GM19463 (cell line): ENCODE data around the gene KRT5.
"Not testable (repeated sequence)": the region's sequence is repeated elsewhere in the genome, so short reads cannot be mapped to it uniquely, and the experiment has no call there.

ENCODE experiments used
- ATAC-seq: cut with Tn5 transposase; IDR thresholded peaks from one replicate; pipeline ENCODE4 v1.9.1; 2021; ENCODE audit warnings: mild to moderate bottlenecking, moderate library complexity; ENCODE audit not compliant: unreplicated experiment

The KRT5 gene

DNA sequence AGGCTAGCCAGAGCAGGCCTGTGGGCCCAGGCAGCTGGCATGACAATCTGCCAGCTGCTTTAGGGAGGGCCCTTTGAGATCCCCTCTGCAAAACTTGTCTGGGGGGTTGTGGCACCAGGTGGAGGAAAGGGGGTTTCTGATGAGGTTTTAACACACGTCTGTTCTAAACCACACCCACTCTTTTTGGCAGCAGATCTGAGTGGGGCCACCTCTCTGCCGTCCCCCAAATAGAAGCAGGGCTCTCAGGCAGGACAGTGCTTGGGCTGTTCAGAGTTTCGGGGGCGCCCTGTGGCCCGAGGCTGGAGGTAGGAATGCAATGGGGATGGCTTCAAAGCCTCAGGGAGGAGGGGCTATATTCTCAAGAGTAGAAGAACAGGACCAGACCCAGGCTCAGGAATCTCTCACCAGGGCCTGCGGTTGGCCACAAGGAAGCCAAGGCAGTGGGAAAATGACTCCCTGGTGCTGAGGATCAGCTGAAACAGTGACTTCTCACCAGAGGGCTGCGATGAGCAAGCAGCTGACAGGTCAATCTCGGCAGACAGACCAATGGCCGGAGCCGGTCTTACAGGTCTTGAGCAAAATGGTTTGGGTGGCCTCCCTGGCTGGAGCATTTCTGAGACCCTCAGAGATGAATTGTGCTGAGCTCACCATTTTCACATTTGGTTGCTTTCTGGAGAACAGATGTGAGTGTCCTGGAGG is 1.5 kb upstream of the KRT5 start:
- ATAC-seq, result no peak

DNA sequence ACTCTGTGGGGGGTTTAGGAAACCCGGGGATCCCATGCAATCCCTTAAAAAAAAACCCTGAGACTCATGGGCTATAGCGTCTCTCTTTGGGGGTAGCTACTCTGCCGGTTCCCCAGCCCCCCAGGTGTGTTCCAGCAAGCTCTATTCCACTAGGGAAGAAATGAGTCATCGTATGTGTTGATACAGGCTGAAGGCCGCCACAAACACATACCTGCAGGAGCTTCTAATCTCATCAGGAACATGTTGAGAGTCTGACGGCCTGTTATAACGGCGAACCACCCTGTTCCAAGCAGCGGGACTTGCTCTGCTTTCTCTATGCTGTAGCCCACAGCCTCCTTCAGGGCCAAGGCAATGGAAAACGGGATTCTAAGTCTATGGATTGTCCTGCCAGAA is 977 bp upstream of the KRT5 start:
- ATAC-seq, result no peak

DNA sequence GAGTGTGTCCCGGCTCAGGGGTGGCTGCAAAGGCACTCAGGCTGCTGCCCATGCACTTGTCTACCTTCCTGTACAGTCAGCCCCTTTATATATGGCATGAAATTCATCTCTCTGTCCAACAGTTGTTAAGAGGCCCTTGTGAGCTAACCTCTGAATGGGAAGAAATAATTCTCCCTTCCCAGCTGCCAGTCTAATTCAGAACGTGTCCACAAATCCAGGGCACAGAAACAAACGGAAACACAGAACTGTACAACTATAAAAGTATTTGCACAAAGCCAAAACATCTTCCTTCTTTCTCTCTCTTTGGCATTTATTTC is 849 bp downstream of the KRT5 start:
- ATAC-seq, result no peak

DNA sequence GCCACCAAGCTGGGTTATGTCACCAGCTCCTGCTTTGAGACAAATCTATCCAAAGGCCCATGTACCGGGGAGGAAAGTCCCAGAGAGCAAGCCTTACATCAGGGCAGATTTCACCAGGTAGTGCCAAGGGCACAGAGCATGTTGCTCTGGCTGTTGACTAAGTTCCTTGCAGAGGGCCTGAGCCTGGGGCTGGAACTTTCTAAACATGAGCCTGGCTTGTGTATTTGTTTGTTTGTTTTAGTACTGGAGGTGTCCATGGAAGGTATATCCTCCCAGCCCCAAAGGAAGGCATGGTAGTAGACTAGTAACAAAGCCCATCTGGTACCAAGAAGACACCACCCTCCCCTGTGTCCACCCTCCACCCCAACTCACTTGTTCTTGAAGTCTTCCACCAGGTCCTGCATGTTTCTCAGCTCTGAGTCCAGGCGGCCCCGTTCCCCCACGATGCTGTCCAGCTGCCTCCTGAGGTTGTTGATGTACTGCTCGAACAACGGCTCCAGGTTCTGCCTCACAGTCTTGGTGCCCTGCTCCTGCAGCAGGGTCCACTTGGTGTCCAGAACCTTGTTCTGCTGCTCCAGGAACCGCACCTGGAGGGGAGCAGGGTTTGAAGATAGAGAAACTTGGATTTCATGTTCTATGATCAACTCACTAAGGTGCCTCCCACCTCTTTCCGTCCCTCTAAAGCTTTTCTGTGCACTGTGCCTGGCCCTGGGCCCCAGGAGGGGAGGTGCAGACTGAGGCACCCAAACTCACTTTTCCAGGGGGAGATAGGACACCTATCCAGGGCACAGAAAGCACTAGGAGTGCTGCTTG is 1.4 kb downstream of the KRT5 start:
- ATAC-seq, result no peak

DNA sequence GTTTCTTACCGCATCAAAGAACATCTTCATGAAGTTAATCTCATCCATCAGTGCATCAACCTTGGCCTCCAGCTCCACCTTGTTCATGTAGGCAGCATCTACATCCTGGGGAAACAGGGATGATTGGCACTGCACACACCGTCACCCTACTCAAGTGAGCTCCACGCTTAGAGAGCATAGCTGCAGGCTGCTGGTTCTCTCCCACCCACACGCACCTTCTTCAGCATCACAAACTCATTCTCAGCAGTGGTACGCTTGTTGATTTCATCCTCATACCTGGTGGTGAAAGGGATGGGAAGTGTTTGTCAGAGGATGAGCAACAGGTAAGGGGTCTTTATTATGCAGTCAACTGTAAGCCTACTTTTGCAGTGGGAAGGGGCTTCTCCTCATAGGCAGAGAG is 2.3 kb downstream of the KRT5 start:
- ATAC-seq, result no peak

DNA sequence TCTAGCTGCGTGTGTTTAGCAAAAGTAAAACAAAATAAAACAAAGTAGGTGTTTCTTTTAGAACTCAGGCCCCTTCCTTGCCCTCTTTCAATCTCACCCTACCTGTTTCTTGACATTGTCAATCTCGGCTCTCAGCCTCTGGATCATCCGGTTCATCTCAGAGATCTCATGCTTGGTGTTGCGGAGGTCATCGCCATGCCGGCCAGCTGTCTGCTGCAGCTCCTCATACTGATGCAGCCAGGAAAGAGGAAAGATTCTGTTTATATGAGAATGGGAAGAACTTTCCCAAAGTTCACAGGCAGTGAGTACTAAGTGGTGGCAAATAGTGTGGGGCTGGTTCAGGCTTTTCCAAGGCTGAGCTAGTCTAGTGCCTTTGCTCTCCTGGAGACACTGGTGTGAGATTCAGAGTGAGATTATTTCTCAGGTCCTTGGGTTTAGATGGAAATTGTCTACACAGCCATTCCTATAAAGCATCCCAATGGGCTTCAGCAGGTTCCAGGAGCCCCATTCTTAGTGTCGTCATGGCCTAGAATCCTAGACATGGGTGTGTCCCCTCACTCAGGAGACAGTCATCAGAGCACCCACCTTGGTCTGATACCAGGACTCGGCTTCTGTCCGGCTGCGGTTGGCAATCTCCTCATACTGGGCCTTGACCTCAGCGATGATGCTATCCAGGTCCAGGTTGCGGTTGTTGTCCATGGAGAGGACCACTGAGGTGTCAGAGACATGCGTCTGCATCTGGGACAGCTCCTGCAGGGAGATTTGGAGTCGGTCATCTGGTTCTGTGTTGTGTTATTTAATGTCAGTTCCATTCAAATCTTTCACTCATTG is 3.0 kb downstream of the KRT5 start:
- ATAC-seq, result no peak

DNA sequence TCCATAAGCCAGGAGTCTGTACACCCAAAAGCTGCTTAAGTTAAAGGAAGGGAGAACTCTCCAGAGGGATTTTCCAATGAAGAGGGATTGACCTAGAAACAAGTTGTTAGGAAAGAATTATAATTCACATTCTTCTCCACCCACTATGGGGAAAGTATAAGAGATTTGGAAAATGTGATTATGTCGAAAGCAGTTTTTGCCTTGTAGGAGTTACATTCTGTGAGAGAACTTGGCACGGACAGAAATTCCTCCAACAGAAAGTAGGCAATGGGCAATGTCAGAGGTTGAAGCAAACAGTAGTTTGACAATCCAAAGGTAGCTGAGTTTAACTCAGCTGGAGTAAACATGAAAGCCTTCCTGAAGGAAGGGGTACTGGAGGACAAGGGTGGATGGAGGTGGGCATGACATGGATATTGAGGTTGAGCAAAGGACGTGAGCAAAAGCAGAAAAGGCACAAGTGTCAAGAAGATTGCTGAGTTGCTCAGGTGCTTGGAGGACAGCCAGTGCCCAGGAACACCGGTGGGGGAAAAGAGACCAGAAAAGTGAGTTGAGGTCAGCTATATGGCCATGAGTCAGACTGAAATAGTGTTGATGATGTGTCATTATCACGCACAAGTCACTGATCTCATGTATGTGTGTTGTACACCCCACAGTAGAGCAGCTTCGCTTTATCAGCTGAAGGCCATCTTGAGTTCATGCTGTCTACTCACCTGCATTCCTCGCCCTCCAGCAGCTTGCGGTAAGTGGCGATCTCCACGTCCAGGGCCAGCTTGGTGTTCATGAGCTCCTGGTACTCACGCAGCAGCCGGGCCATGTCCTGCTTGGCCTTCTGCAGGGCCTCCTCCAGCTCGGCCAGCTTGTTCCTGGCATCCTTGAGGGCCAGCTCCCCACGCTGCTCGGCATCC is 4.0 kb downstream of the KRT5 start:
- ATAC-seq, result no peak

DNA sequence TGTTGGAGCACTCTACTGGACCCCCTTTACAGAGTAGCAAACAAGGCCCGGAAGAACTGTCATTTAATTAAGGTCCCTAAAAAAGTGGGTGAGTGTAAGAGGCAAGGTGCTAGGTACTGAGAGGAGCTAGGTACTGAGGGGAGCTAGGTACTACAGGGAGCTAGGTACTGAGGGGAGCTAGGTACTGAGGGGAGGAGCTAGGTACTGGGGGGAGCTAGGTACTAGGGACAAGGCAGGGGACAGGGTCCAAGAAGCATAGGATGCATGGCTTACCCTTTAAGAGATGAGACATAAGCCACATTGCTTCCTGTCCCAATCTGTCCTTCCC is 4.9 kb downstream of the KRT5 start:
- ATAC-seq, result no peak

DNA sequence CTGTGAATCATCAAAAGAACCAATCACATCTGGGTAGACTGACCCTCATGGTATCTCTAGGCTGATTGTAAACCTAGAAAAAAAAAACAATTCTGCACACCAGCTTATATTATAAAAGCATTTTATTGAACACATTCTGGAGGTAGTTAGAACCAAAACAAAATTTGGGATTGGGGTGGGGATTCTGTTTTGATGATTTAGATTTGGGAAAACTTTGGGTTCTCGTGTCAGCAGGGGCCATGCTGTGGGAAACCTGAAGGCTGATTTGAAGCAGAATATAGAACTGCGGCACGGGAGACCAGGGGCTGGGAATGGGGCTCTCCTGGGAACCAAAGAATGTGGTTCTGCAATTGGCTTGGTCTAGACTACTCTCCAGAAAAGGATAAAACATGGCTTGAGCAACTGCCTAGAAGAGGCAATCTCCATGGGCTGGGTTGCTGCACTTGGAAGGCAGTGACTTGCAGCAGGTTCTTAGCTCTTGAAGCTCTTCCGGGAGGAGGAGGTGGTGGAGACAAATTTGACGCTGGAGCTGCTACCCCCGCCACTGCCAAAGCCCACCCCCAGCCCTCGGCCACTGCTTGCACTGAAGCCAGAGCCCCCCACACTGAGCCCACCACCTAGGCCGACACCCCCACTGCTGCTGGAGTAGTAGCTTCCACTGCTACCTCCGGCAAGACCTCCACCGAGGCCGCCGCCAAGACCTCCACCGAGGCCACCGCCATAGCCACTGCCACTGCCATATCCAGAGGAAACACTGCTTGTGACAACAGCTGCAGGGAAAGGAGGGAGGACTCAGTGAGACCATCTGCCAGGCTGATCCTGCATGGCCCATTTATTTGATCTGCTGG is 5.5 kb downstream of the KRT5 start:
- no peak for ATAC-seq

DNA sequence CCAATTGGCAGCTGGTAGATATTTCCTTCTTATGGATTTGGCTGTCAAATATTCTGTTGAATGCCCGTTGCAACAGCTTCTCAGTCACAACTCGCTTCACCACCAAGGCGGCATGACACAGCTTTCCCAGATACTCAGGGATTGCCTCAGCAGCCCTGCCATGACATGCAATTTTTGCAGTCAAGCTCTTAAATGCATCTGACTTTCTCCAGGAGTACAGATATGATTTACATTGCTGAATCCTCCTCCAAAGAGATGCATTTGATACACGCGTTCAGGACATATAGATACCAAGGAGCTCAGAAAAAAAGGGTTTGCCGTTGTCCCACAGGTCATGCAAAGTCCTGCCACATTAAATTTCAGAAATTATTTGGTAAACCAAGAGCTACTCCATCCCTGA is 6.5 kb downstream of the KRT5 start:
- no peak for ATAC-seq

DNA sequence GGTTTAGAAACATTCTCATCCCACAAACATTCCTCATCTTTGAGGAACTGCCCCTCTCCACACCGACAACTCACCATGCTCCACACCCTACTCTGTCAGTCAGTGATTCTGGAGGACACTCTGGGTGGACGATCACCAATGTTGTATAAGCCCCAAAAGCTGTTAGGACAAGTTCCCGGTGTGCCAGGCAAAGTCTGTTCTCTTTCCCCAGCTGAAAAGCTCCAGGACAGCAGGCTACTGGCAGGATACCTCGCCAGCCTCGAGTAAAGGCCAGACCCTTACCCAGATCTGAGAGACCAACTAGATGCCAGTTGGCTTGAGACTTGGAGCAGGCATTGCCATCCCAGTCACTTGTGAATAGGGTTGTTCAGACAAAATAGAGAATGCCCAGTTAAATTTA is 12.0 kb downstream of the KRT5 start:
- no peak for ATAC-seq

DNA sequence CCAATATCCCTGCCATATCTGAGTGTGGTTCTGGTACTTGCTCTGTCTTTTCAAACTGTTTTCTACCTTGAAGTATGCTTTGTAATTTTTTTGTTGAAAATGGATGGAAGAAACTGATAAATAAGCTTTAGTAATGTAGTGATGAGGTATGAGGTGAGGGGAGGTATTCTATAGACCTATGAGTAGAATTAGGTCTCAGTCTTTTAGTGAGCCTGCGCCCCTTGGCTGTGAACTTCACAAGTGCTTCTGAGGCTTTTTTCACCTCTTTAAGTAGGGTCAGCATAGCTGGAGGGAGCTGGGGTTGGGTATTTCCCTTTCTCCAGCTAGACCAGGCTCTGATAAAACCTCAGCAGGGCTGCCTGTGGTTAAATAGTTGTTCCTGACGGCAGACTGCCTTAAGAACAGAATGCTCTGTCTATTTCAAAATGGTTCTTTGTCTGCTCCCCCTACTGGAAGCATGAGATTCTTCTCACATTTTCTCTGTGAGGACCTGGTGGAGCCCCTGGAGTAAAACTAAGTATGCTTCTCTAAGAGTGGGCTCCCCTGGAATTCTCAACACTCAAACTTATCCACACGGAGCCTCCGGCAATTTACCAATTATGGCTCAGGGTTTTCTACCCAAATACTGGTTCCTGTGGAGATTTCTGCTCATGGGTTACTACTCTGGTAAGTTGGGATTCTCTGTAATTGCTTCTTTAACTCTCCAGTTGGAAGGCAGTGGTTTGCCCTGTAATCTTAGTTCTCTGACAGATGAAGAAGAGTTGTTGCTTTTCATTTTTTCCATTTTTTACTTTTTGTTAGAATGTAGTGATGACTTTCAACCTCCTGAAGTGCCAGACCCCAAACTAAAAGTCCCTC is 13.1 kb downstream of the KRT5 start:
- no peak for ATAC-seq

DNA sequence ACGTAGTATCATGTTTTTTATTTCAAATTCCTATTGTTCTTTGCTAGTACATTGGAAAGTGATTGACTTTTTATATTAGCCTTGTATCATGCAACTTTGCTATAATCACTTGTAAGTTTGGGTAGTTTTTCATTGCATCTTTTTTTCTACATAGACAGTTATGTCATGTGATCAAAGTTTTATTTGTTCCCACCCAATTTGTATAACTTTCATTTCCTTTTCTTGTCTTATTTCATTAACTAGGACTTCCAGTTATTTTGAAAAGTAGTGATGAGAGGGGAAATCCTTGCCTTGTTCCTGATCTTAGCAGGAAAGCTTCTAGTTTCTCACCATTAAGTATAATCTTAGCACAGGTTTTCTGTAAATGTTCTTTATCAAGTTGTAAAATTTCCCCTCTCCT is 17.3 kb downstream of the KRT5 start:
- no peak for ATAC-seq

DNA sequence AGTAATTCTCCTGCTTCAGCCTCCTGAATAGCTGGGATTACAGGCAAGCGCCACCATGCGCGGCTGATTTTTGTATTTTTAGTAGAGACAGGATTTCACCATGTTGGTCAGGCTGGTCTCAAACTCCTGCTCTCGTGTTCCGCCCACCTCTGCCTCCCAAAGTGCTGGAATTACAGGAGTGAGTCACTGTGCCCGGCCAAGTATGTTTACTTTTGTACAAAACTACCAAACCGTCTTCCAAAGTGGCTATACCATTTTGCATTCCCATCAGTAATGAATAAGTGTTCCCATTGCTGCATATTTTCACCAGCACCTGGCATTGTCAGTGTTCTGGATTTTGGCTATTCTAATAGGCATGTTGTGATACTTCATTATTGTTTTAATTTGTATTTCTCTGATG is 18.7 kb downstream of the KRT5 start:
- ATAC-seq, result no peak

DNA sequence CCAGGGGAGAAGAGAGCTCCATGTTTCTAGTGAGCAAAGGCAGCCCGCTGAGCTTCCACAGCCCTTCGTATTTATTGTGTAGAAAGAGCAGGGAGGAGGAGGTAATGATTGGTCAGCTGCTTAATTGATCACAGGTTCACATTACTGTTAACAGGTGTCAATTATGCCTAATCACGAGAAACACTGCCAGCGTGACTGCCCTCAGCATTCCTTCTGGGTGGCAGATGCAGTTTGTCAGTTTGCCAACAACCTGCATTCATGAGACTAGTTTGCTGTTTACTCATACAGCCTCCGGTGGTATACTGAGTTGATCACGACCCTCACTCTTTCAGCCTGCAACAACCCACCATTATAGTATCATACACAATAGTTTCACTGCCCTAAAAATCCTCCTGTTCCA is 19.6 kb downstream of the KRT5 start:
- ATAC-seq, result not testable (repeated sequence)

DNA sequence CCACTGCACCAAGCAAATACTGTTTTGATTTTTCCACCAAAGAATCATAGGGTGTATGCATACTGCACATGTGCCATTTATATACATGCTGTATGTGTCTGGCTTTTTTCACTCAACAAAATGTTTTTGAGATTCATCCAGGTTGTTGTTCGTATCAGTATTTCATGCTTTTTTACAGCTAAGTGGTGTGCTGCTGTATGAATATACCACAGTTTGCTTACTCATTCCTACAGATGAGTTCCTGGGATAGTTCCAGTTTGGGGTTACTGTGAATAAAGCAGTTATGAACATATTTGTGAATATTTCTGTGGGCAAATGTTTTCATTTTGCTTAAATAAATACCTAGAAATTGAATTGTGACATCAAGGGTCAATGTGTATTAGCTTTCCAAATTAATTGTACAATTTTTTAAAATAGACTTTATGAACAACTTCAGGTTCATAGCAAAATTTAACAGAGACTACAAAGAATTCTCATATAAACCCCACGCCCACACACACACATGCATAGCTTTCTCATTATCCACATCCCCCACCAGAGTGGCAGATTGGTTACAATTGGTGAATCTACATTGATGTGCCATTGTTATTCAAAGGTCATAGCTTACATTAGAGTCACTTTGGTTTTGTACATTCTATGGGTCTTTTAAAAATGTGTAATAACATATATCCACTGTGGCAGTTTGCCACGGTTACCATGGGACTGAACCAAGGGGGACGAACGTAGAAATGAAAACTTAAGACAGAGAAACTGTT is 20.2 kb downstream of the KRT5 start:
- ATAC-seq, result no peak

DNA sequence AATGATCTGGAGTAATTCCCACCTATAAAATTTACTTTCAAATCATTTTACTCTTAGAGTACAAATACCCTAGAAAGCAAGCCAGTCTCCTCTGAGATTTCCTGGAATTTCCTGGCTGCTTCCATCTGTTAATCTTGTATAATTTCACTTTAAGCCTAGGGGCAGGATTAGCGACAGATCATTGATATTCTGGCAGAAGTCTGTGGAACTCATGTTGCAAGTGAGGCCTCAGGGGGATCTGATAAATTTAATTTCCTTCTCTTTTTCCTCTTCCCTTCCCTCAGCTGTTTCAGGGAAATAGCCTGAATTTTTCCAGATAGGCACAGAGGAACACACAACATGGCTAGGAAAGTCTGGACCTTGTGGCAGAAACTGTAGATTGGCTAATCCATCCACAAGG is 21.2 kb downstream of the KRT5 start:
- ATAC-seq, result no peak

DNA sequence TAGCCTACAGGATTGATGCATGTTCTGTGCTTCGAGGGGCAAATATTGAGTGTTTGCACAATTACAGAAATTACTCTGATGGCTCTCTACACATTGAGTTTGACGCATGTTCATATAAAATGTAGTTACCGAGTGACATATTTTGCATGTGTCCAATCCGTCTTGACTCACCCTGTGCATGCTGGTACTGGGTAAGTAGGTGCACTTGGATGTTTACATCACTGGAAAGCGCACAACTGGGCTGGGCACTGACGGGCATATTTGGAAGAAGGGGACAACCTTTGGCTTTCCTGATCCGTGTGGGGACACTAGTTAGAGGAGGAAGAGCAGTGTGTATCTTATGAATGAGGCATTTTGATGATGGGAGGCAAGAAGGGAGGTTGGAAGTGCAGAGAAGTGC is 22.2 kb downstream of the KRT5 start:
- ATAC-seq, result no peak
